ENCODE measurements around the gene MRPL43. TPM values are rescaled to one million over a fixed set of nuclear protein-coding genes. Genes with fewer than 3 reads are reported as not detected.

Gene MRPL43
- total and polyA plus RNA-seq, 9 of the 15 experiments (the other 6 are each of a cell fraction or from before 2014, with no cell fraction given), result 15.1 to 63.7 (median 37.2) TPM

GRCh38 chr10:101011517-101012423 lies 24.5 kb upstream of the MRPL43 start (continued):
- TF ChIP-seq ESRRB (CRISPR knock-in tag; IDR thresholded peaks at IDR 0.05; ENCODE audit: borderline replicate concordance) (no peak), XRCC3 (IDR thresholded peaks at IDR 0.05) (no peak), UBTF (IDR thresholded peaks at IDR 0.05; ENCODE audit: borderline replicate concordance in 1 of 2, low read depth in 2 of 2, low read length in 2 of 2) (peak in 1 of 2 experiments; percentile 81; a peak in 2 of 4 replicates), CBX1 (IDR thresholded peaks at IDR 0.05; ENCODE audit: low read depth) (no peak), HIVEP1 (CRISPR knock-in tag; IDR thresholded peaks at IDR 0.05) (no peak), DPF2 (IDR thresholded peaks at IDR 0.05) (0 out of 2 replicates have a peak, but pooled peaks have one; percentile 17), PREB (CRISPR knock-in tag; IDR thresholded peaks at IDR 0.05) (no peak), STAT5B (CRISPR knock-in tag; IDR thresholded peaks at IDR 0.05) (no peak), ELF2 (CRISPR knock-in tag; IDR thresholded peaks at IDR 0.05) (no peak), EHMT2 (IDR thresholded peaks at IDR 0.05) (no peak), SRF (CRISPR knock-in tag; IDR thresholded peaks at IDR 0.05) (0 out of 4 replicates have a peak, but pooled peaks of 1 of the 2 experiments have one; percentile 40)
- TF ChIP-seq, protein P1, sequence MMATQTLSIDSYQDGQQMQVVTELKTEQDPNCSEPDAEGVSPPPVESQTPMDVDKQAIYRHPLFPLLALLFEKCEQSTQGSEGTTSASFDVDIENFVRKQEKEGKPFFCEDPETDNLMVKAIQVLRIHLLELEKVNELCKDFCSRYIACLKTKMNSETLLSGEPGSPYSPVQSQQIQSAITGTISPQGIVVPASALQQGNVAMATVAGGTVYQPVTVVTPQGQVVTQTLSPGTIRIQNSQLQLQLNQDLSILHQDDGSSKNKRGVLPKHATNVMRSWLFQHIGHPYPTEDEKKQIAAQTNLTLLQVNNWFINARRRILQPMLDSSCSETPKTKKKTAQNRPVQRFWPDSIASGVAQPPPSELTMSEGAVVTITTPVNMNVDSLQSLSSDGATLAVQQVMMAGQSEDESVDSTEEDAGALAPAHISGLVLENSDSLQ (IDR thresholded peaks at IDR 0.05), result peak; percentile 14; the same call in 1 of the 2 replicates
- TF ChIP-seq, protein P2, sequence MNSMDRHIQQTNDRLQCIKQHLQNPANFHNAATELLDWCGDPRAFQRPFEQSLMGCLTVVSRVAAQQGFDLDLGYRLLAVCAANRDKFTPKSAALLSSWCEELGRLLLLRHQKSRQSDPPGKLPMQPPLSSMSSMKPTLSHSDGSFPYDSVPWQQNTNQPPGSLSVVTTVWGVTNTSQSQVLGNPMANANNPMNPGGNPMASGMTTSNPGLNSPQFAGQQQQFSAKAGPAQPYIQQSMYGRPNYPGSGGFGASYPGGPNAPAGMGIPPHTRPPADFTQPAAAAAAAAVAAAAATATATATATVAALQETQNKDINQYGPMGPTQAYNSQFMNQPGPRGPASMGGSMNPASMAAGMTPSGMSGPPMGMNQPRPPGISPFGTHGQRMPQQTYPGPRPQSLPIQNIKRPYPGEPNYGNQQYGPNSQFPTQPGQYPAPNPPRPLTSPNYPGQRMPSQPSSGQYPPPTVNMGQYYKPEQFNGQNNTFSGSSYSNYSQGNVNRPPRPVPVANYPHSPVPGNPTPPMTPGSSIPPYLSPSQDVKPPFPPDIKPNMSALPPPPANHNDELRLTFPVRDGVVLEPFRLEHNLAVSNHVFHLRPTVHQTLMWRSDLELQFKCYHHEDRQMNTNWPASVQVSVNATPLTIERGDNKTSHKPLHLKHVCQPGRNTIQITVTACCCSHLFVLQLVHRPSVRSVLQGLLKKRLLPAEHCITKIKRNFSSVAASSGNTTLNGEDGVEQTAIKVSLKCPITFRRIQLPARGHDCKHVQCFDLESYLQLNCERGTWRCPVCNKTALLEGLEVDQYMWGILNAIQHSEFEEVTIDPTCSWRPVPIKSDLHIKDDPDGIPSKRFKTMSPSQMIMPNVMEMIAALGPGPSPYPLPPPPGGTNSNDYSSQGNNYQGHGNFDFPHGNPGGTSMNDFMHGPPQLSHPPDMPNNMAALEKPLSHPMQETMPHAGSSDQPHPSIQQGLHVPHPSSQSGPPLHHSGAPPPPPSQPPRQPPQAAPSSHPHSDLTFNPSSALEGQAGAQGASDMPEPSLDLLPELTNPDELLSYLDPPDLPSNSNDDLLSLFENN (IDR thresholded peaks at IDR 0.05; ENCODE audit: low read depth in 2 of 2, low read length in 2 of 2), result no peak
- TF ChIP-seq, protein P3, sequence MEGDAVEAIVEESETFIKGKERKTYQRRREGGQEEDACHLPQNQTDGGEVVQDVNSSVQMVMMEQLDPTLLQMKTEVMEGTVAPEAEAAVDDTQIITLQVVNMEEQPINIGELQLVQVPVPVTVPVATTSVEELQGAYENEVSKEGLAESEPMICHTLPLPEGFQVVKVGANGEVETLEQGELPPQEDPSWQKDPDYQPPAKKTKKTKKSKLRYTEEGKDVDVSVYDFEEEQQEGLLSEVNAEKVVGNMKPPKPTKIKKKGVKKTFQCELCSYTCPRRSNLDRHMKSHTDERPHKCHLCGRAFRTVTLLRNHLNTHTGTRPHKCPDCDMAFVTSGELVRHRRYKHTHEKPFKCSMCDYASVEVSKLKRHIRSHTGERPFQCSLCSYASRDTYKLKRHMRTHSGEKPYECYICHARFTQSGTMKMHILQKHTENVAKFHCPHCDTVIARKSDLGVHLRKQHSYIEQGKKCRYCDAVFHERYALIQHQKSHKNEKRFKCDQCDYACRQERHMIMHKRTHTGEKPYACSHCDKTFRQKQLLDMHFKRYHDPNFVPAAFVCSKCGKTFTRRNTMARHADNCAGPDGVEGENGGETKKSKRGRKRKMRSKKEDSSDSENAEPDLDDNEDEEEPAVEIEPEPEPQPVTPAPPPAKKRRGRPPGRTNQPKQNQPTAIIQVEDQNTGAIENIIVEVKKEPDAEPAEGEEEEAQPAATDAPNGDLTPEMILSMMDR (IDR thresholded peaks at IDR 0.05 in 2 of 3, conservative IDR thresholded peaks at IDR 0.05 in 1 of 3; ENCODE audit: insufficient read depth in 2 of 3, low read depth in 1 of 3, low read length in 3 of 3), result peak; percentile 72 to 76 (median 74)
